ENCODE data around the gene IGSF21. TPM values are rescaled to one million over a fixed set of nuclear protein-coding genes. Genes with fewer than 3 reads are reported as not detected.

The IGSF21 gene
- total RNA-seq, 1 experiment from 2014 or later, result 5.2 TPM

- Histone ChIP-seq H2AK5ac (ENCODE audit: insufficient read length, low read length) (no peak overlapping the region), H3K27me3 (ENCODE audit: insufficient read depth, low read length) (no peaks in the 10 kb centered on the region; the same call in 1 of the 2 replicates), H3K79me1 (ENCODE audit: insufficient read depth, low read depth, low read length, poor library complexity, severe bottlenecking) (no peaks in the 10 kb centered on the region), H3K56ac (ENCODE audit: insufficient read length, low read depth, low read length) (no peak overlapping the region), H3K9ac (ENCODE audit: extremely low read depth, insufficient read length, low read length) (no peak overlapping the region), H3K23me2 (ENCODE audit: insufficient read length, low read depth, low read length, poor library complexity, severe bottlenecking) (no peaks in the 10 kb centered on the region), H2BK15ac (ENCODE audit: low read depth, low read length) (no peak overlapping the region), H3K23ac (ENCODE audit: insufficient read length, low read depth, low read length) (no peak overlapping the region), H3K18ac (ENCODE audit: insufficient read length, low read depth, low read length) (no peak overlapping the region), H3T11ph (ENCODE audit: low read length) (no peak overlapping the region), H3K4me2 (ENCODE audit: insufficient read depth, insufficient read length, low read length) (no peak overlapping the region), H2BK20ac (ENCODE audit: low read depth, low read length, poor library complexity, severe bottlenecking) (no peak overlapping the region), H3K4me1 (ENCODE audit: insufficient read depth, low read length) (no peaks in the 10 kb centered on the region), H3K14ac (ENCODE audit: insufficient read depth, low read length) (no peak overlapping the region), H2BK120ac (ENCODE audit: low read depth, low read length, poor library complexity, severe bottlenecking) (no peak overlapping the region), H3K4ac (ENCODE audit: low read depth, low read length) (no peak overlapping the region), H3K27ac (ENCODE audit: insufficient read length, low read depth, low read length) (no peak overlapping the region), H2BK5ac (ENCODE audit: insufficient read length, low read length) (no peak overlapping the region), H4K8ac (replicated peaks; ENCODE audit: insufficient read length, low read depth, low read length) (no peak overlapping the region), H4K91ac (ENCODE audit: insufficient read length, low read depth, low read length) (no peak overlapping the region), H3K9me3 (ENCODE audit: control insufficient read depth, low read depth, low read length) (no peaks in the 10 kb centered on the region), H2AFZ (ENCODE audit: low read length) (no peak overlapping the region), H4K5ac (ENCODE audit: insufficient read length, low read depth, low read length) (no peak overlapping the region), H2BK12ac (ENCODE audit: insufficient read length, low read depth, low read length) (no peak overlapping the region), H4K20me1 (ENCODE audit: control insufficient read depth, insufficient read depth, insufficient read length) (no peaks in the 10 kb centered on the region), H3K79me2 (ENCODE audit: insufficient read depth, low read length) (no peaks in the 10 kb centered on the region)
- no peaks in the 10 kb centered on the region; a peak in 1 of 5 replicates for H3K9me3 Mint-ChIP-seq
- no peaks in the 10 kb centered on the region for H3K36me3 Mint-ChIP-seq (ENCODE audit: insufficient read depth in 1 of 3, low read depth in 3 of 3)
- no peak overlapping the region; a peak in 1 of 7 replicates for H3K27ac Mint-ChIP-seq
- WGBS (ENCODE audit: extremely low coverage, insufficient read length, low lambda C conversion rate), result no CpG with 5 or more reads among the region's 4 CpGs
- peaks cover 4 to 11% of the 10 kb centered on the region in 2 experiments for H3K4me1 Mint-ChIP-seq
- no peak overlapping the region for H3K4me3 Mint-ChIP-seq
- TF ChIP-seq, protein P1, sequence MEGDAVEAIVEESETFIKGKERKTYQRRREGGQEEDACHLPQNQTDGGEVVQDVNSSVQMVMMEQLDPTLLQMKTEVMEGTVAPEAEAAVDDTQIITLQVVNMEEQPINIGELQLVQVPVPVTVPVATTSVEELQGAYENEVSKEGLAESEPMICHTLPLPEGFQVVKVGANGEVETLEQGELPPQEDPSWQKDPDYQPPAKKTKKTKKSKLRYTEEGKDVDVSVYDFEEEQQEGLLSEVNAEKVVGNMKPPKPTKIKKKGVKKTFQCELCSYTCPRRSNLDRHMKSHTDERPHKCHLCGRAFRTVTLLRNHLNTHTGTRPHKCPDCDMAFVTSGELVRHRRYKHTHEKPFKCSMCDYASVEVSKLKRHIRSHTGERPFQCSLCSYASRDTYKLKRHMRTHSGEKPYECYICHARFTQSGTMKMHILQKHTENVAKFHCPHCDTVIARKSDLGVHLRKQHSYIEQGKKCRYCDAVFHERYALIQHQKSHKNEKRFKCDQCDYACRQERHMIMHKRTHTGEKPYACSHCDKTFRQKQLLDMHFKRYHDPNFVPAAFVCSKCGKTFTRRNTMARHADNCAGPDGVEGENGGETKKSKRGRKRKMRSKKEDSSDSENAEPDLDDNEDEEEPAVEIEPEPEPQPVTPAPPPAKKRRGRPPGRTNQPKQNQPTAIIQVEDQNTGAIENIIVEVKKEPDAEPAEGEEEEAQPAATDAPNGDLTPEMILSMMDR (conservative IDR thresholded peaks at IDR 0.05), result no peak
- DNase-seq, result no peak
- H3K27me3 Mint-ChIP-seq (ENCODE audit: low read depth), result peaks cover 40% of the 10 kb centered on the region
Observed at GRCh38 chr1:18069903-18070302, 37.7 kb upstream of the IGSF21 start.

All from H9 (cell line).